NCI-H1105 treated with DMSO at 0.1 percent for 48 hours (cell line): ENCODE results near the gene ADRA2C.
"Not testable (repeated sequence)": the region's sequence is repeated elsewhere in the genome, so short reads cannot be mapped to it uniquely, and the experiment has no call there.

ENCODE experiments used
- DNase-seq: peaks from one replicate; lab custom pipeline; 2025; lab: John Stamatoyannopoulos, UW

ADRA2C gene

GRCh38 chr4:3813151-3814052 lies 47.2 kb downstream of the ADRA2C start:
- no peak for DNase-seq

GRCh38 chr4:3814053-3814570 lies 47.9 kb downstream of the ADRA2C start:
- no peak for DNase-seq

- not testable (repeated sequence) for DNase-seq
Observed at GRCh38 chr4:3814838-3815237, 48.7 kb downstream of the ADRA2C start.

- DNase-seq: no peak
Observed at GRCh38 chr4:3816256-3816825, 50.2 kb downstream of the ADRA2C start.

GRCh38 chr4:3816983-3817960 lies 51.1 kb downstream of the ADRA2C start:
- DNase-seq: no peak
